BLaER1 treated with 17β-estradiol and CSF1 and Interleukin-3, amounts not matched to agents 10 nM and 100 nM (cell line): ENCODE results near the gene OSBPL10.
"Not testable (repeated sequence)": the region's sequence is repeated elsewhere in the genome, so short reads cannot be mapped to it uniquely, and the experiment has no call there.

Source experiments
- H3K27ac ChIP-seq, 11 experiments: shearing (Covaris generic); formaldehyde crosslinking; 2 replicates each; pipeline ENCODE4 v1.8.1; 2022
- H3K27me3 ChIP-seq, 11 experiments: shearing (Covaris generic); formaldehyde crosslinking; 2 replicates each; pipeline ENCODE4 v1.8.1; 2022
- H3K36me3 ChIP-seq, 11 experiments: shearing (Covaris generic); formaldehyde crosslinking; 2 replicates each; pipeline ENCODE4 v1.8.1; 2022
- H3K4me1 ChIP-seq, 10 experiments: shearing (Covaris generic); formaldehyde crosslinking; 2 replicates each; pipeline ENCODE4 v1.8.1; 2022
- H3K4me2 ChIP-seq, 11 experiments: shearing (Covaris generic); formaldehyde crosslinking; 2 replicates each; pipeline ENCODE4 v1.8.1; 2022
- H3K4me3 ChIP-seq, 10 experiments: shearing (Covaris generic); formaldehyde crosslinking; 2 replicates each; pipeline ENCODE4 v1.8.1; 2022
- H3K9ac ChIP-seq, 11 experiments: shearing (Covaris generic); formaldehyde crosslinking; 2 replicates each; pipeline ENCODE4 v1.8.1; 2022
- H3K9me3 ChIP-seq, 11 experiments: shearing (Covaris generic); formaldehyde crosslinking; replicated peaks in 1 of 11; 2 replicates each; pipeline ENCODE4 v1.8.1; 2022
- H4K20me1 ChIP-seq, 11 experiments: shearing (Covaris generic); formaldehyde crosslinking; 2 replicates each; pipeline ENCODE4 v1.8.1; 2022
- Cebpa-rat ChIP-seq, 11 experiments: shearing (Covaris generic); IDR thresholded peaks; 2 replicates each; pipeline ENCODE4 v1.8.1; 2022

The OSBPL10 gene

GRCh38 chr3:32009957-32010356 lies 28.9 kb upstream of the OSBPL10 start:
- no peak for TF ChIP-seq Cebpa-rat (IDR thresholded peaks at IDR 0.05)
- H3K4me2 ChIP-seq: peak overlapping the region in 2 of 11 experiments; percentile 16 to 21; a peak in 3 of 22 replicates
- no peak overlapping the region for H3K27ac ChIP-seq
- H3K9ac ChIP-seq: no peak overlapping the region
- no peaks in the 10 kb centered on the region for H3K36me3 ChIP-seq
- no peak overlapping the region for H3K4me3 ChIP-seq
- peaks cover 5 to 15% (median 10%) of the 10 kb centered on the region in 11 experiments; a peak in 17 of 22 replicates for H3K9me3 ChIP-seq
- no peaks in the 10 kb centered on the region for H3K27me3 ChIP-seq
- H4K20me1 ChIP-seq: no peaks in the 10 kb centered on the region
- peaks cover 0 to 9% (median 0%) of the 10 kb centered on the region in 10 experiments; a peak in 4 of 20 replicates for H3K4me1 ChIP-seq

DNA sequence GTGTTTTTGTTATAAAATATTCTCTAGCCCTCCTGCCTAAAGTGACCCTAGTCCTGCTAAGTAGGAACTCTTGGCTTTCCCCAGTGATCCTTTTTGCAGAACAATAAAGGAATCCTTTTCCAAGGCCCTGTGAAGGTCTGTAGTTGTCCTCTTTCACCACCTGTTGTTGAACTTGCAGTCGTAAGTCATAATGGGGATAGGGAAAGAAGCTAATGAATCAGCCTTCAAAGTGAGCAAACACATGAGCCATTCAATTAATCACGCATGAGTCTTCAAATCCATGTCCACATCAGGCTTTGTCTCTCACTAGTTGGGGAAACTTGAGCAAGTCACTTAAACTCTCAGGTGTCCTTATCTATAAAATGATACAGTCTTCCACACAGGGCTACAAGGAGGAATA lies 28.0 kb upstream of the OSBPL10 start:
- Histone ChIP-seq H3K4me2 (no peak overlapping the region), H4K20me1 (no peaks in the 10 kb centered on the region), H3K27ac (no peak overlapping the region), H3K9ac (no peak overlapping the region), H3K4me3 (no peak overlapping the region), H3K4me1 (peaks cover 0 to 9% (median 0%) of the 10 kb centered on the region in 10 experiments; a peak in 4 of 20 replicates), H3K27me3 (no peaks in the 10 kb centered on the region), H3K36me3 (no peaks in the 10 kb centered on the region), H3K9me3 (peaks cover 5 to 15% (median 10%) of the 10 kb centered on the region in 11 experiments; a peak in 17 of 22 replicates)
- TF ChIP-seq Cebpa-rat (IDR thresholded peaks at IDR 0.05): no peak

DNA sequence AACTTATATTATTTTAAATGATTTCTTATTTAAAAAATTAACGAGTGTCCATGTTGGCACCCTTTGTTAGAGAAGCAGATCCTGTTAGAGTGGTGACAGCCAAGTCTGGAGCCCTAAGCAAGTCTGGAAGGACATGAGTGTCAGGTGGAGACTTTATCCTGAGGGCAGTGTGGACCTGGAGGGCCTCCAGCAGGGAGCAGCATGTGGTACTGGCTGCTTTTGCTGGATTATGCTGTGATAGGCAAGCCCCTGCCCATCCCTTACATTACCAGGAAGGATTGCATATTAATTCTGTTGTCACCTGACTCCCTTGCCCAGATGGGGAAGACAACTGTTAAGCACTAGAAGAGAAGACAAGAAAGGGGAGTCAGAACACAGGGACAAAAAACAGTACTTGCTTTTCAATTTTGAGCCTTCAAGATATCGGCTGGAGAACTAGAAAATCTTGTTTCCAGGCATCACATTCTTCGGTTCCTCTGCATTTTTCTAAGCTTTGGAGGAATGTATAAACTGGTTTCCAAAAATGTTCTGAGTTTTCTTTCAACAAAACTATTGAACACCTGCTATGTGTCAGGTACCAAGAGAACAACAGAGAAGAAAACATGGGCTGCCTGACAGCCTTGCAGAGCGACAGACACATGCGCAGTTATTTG lies 23.2 kb upstream of the OSBPL10 start:
- H3K4me2 ChIP-seq: no peak overlapping the region
- no peak overlapping the region for H3K27ac ChIP-seq
- no peaks in the 10 kb centered on the region for H4K20me1 ChIP-seq
- TF ChIP-seq Cebpa-rat (IDR thresholded peaks at IDR 0.05): no peak
- no peaks in the 10 kb centered on the region for H3K27me3 ChIP-seq
- H3K4me3 ChIP-seq: no peak overlapping the region
- no peak overlapping the region for H3K9ac ChIP-seq
- H3K4me1 ChIP-seq: peaks cover 11 to 38% (median 25%) of the 10 kb centered on the region in 10 experiments; a peak in 19 of 20 replicates
- no peaks in the 10 kb centered on the region for H3K36me3 ChIP-seq
- peaks cover 0 to 5% (median 0%) of the 10 kb centered on the region in 11 experiments; a peak in 2 of 22 replicates for H3K9me3 ChIP-seq

- Histone ChIP-seq H3K27me3 (no peaks in the 10 kb centered on the region), H3K9me3 (peaks cover 0 to 5% (median 0%) of the 10 kb centered on the region in 11 experiments; a peak in 2 of 22 replicates), H3K27ac (no peak overlapping the region), H3K9ac (no peak overlapping the region), H3K36me3 (no peaks in the 10 kb centered on the region), H4K20me1 (no peaks in the 10 kb centered on the region), H3K4me3 (no peak overlapping the region), H3K4me1 (peaks cover 11 to 38% (median 25%) of the 10 kb centered on the region in 10 experiments; a peak in 19 of 20 replicates), H3K4me2 (peak overlapping the region; percentile 10 to 55 (median 47); a peak in 19 of 22 replicates)
- TF ChIP-seq Cebpa-rat (IDR thresholded peaks at IDR 0.05): no peak
These were observed 22.3 kb upstream of the OSBPL10 start for GRCh38 chr3:32003380-32003779.

- TF ChIP-seq Cebpa-rat (IDR thresholded peaks at IDR 0.05): no peak
- Histone ChIP-seq H3K9me3 (peaks cover 0 to 5% (median 0%) of the 10 kb centered on the region in 11 experiments; a peak in 1 of 22 replicates), H4K20me1 (no peaks in the 10 kb centered on the region), H3K4me3 (no peak overlapping the region), H3K27ac (no peak overlapping the region), H3K4me1 (peaks cover 11 to 38% (median 25%) of the 10 kb centered on the region in 10 experiments; a peak in 19 of 20 replicates), H3K9ac (no peak overlapping the region), H3K27me3 (no peaks in the 10 kb centered on the region), H3K4me2 (peak overlapping the region; percentile 10 to 55 (median 47); a peak in 19 of 22 replicates), H3K36me3 (no peaks in the 10 kb centered on the region)
These were observed 21.7 kb upstream of the OSBPL10 start for GRCh38 chr3:32002561-32003368.

GRCh38 chr3:32000877-32001276 lies 19.8 kb upstream of the OSBPL10 start:
- H3K4me2 ChIP-seq: no peak overlapping the region
- TF ChIP-seq Cebpa-rat (IDR thresholded peaks at IDR 0.05): no peak
- no peaks in the 10 kb centered on the region for H4K20me1 ChIP-seq
- no peaks in the 10 kb centered on the region for H3K36me3 ChIP-seq
- H3K4me1 ChIP-seq: peaks cover 11 to 38% (median 25%) of the 10 kb centered on the region in 10 experiments; a peak in 19 of 20 replicates
- peaks cover 0 to 6% (median under 1%) of the 10 kb centered on the region in 11 experiments; a peak in 6 of 22 replicates for H3K9me3 ChIP-seq
- no peak overlapping the region for H3K9ac ChIP-seq
- no peak overlapping the region for H3K4me3 ChIP-seq
- H3K27me3 ChIP-seq: no peaks in the 10 kb centered on the region
- no peak overlapping the region for H3K27ac ChIP-seq

GRCh38 chr3:31999907-32000439 lies 18.9 kb upstream of the OSBPL10 start:
- Histone ChIP-seq H3K4me3 (no peak overlapping the region), H4K20me1 (no peaks in the 10 kb centered on the region), H3K27me3 (no peaks in the 10 kb centered on the region), H3K4me2 (peak overlapping the region in 8 of 11 experiments; percentile 12 to 34 (median 26); a peak in 14 of 22 replicates), H3K36me3 (no peaks in the 10 kb centered on the region), H3K9me3 (peaks cover 2 to 13% (median 9%) of the 10 kb centered on the region in 11 experiments; a peak in 19 of 22 replicates), H3K4me1 (peaks cover 11 to 38% (median 25%) of the 10 kb centered on the region in 10 experiments; a peak in 19 of 20 replicates), H3K9ac (no peak overlapping the region), H3K27ac (peak overlapping the region in 2 of 11 experiments; percentile 8 to 14; a peak in 2 of 22 replicates)
- TF ChIP-seq Cebpa-rat (IDR thresholded peaks at IDR 0.05): no peak

- H3K9me3 ChIP-seq: peaks cover 16 to 31% (median 24%) of the 10 kb centered on the region in 11 experiments; a peak in 20 of 22 replicates
- TF ChIP-seq Cebpa-rat (IDR thresholded peaks at IDR 0.05): no peak
- no peaks in the 10 kb centered on the region for H3K36me3 ChIP-seq
- no peak overlapping the region for H3K9ac ChIP-seq
- H3K4me3 ChIP-seq: no peak overlapping the region
- no peaks in the 10 kb centered on the region for H3K27me3 ChIP-seq
- no peak overlapping the region for H3K27ac ChIP-seq
- no peak overlapping the region for H3K4me2 ChIP-seq
- no peaks in the 10 kb centered on the region for H4K20me1 ChIP-seq
- peaks cover 0 to 26% (median 12%) of the 10 kb centered on the region in 10 experiments; a peak in 15 of 20 replicates for H3K4me1 ChIP-seq
These were observed 16.4 kb upstream of the OSBPL10 start for GRCh38 chr3:31997500-31997899.

DNA sequence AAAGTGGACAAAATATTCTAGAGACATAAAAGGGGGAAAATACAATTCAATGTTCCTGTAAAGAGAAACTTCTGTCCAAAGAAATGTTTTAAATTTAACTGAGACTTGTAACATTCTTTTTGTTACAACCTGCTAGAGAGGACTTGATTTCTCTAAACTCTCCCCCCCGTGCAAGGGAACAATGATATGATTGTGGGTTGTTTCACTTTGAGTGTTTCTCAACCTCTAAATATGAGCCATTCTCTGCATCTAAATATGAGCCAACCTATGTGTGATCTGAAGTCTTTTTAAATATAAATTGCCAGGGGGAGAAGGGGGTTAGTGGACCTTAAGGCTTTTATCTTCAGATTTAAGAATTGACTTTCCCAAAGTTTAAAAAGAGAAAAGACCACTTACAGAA lies 15.1 kb upstream of the OSBPL10 start:
- H3K4me3 ChIP-seq: no peak overlapping the region
- H3K27me3 ChIP-seq: no peaks in the 10 kb centered on the region
- no peak overlapping the region for H3K4me2 ChIP-seq
- H4K20me1 ChIP-seq: no peaks in the 10 kb centered on the region
- no peaks in the 10 kb centered on the region for H3K36me3 ChIP-seq
- no peak for TF ChIP-seq Cebpa-rat (IDR thresholded peaks at IDR 0.05)
- no peak overlapping the region for H3K27ac ChIP-seq
- no peak overlapping the region for H3K9ac ChIP-seq
- H3K9me3 ChIP-seq: peaks cover 29 to 44% (median 36%) of the 10 kb centered on the region in 11 experiments; a peak in 21 of 22 replicates
- peaks cover 0 to 16% (median 11%) of the 10 kb centered on the region in 10 experiments; a peak in 14 of 20 replicates for H3K4me1 ChIP-seq

DNA sequence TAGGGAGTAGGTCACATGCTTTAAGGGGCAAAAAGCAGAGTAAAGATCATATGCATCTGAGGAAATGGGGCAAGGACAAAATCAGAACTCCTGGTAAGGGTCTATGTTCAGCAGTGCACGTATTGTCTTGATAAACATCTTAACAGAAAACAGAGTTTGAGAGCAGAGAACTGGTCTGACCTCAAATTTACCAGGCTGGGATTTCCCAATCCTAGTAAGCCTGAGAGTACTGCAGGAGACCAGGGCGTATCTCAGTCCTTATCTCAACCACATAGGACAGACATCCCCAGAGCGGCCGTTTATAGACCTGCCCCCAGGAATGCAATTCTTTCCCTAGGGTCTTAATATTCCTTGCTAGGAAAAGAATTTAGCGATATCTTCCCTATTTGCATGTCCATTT lies 14.0 kb upstream of the OSBPL10 start:
- H3K4me1 ChIP-seq, H3K4me2 ChIP-seq, H3K4me3 ChIP-seq, H4K20me1 ChIP-seq, H3K27ac ChIP-seq, H3K27me3 ChIP-seq, H3K9ac ChIP-seq, H3K36me3 ChIP-seq: not testable (repeated sequence)
- peaks cover 41 to 56% (median 48%) of the 10 kb centered on the region in 11 experiments for H3K9me3 ChIP-seq
